PC-3 (cell line): Measurements from ENCODE around the gene KCNC1.

Source experiments
- CTCF ChIP-seq: fragments of 300-600 bp; sonication (generic); conservative IDR thresholded peaks from 2 replicates; pipeline ENCODE4 v1.5.1; 2017; ENCODE audit warnings: antibody characterized with exemption, low read depth, mild to moderate bottlenecking, low read length
- EZH2 ChIP-seq: fragments of 300-600 bp; sonication (generic); IDR thresholded peaks from one replicate; pipeline ENCODE4 v1.6.1; 2017; ENCODE audit warnings: antibody characterized with exemption, mild to moderate bottlenecking, low read length; ENCODE audit not compliant: unreplicated experiment
- EZH2phosphoT487 ChIP-seq: fragments of 300-600 bp; sonication (generic); IDR thresholded peaks from 2 replicates; pipeline ENCODE4 v1.6.1; 2018; ENCODE audit warnings: mild to moderate bottlenecking, antibody characterized with exemption, low read length, borderline replicate concordance

- no peak for TF ChIP-seq EZH2
- no peak for TF ChIP-seq CTCF
- TF ChIP-seq EZH2phosphoT487: no peak
Observed at GRCh38 chr11:17801166-17801565, 66.6 kb downstream of the KCNC1 start.
